Measurements from ENCODE around the gene SEMA3D. TPM values are rescaled to one million over a fixed set of nuclear protein-coding genes. Genes with fewer than 3 reads are reported as not detected.

Gene SEMA3D
- total RNA-seq, 4 donors from 2014 or later, result 0.06 to 3.8 (median 0.14) TPM

GRCh38 chr7:84949501-84949900, 237.4 kb downstream of the SEMA3D start:
- DNase-seq, result no peak
- no peaks in the 10 kb centered on the region for H3K4me1 ChIP-seq
- no peak overlapping the region for H3K4me3 ChIP-seq
- TF ChIP-seq CTCF (IDR thresholded peaks at IDR 0.05) (no peak), POLR2A (IDR thresholded peaks at IDR 0.05) (no peak)
- no peaks in the 10 kb centered on the region for H3K9me3 ChIP-seq
- H3K36me3 ChIP-seq, result no peaks in the 10 kb centered on the region
- no peaks in the 10 kb centered on the region for H3K27me3 ChIP-seq
- intact Hi-C loops (cut with DNase I), result no loop called here
- 71 to 73% methylated on average over 2 of the region's 2 CpGs for whole genome bisulfite sequencing, 2 donors
- no peak overlapping the region for H3K27ac ChIP-seq

GRCh38 chr7:84949067-84949466, 237.8 kb downstream of the SEMA3D start:
- H3K27me3 ChIP-seq, result no peaks in the 10 kb centered on the region
- WGBS, 2 donors, result 65 to 73% methylated on average over 1 of the region's 1 CpG
- DNase-seq, result no peak
- no peak for TF ChIP-seq POLR2A (IDR thresholded peaks at IDR 0.05)
- no peak for TF ChIP-seq CTCF (IDR thresholded peaks at IDR 0.05)
- H3K27ac ChIP-seq, result no peak overlapping the region
- H3K4me3 ChIP-seq, result no peak overlapping the region
- no peaks in the 10 kb centered on the region for H3K36me3 ChIP-seq
- H3K9me3 ChIP-seq, result no peaks in the 10 kb centered on the region
- intact Hi-C loops (cut with DNase I), result no loop called here
- no peaks in the 10 kb centered on the region for H3K4me1 ChIP-seq

- Histone ChIP-seq H3K4me3 (no peak overlapping the region), H3K9me3 (no peaks in the 10 kb centered on the region), H3K36me3 (no peaks in the 10 kb centered on the region), H3K27ac (no peak overlapping the region), H3K4me1 (no peaks in the 10 kb centered on the region), H3K27me3 (no peaks in the 10 kb centered on the region)
- 60 to 85% methylated on average over 2 of the region's 2 CpGs for WGBS, 2 donors
- no peak for DNase-seq
- intact Hi-C loops (cut with DNase I), result no loop called here
- no peak for TF ChIP-seq CTCF (IDR thresholded peaks at IDR 0.05)
- TF ChIP-seq POLR2A (IDR thresholded peaks at IDR 0.05), result no peak
Measured at GRCh38 chr7:84948634-84949033, 238.2 kb downstream of the SEMA3D start.

DNA sequence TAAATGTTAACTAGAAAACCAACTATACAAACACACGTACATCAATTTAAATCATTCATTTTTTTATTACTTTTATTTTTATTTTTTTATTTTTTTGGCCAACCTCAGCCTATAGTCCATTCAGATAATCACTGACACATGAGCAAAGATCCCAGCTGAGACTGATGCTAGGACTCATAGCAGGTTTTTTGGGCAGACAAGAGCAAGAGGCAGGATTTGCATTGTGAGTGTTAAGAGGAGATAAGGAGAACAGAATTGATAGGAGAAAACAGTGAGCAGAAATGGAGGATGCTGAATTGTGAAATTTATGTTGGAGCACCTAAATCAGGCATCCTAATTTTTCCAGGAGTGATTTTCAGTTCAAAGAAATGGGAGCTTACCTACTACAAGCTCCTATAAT, 240.3 kb downstream of the SEMA3D start:
- Histone ChIP-seq H3K4me1 (no peaks in the 10 kb centered on the region), H3K27me3 (no peaks in the 10 kb centered on the region), H3K36me3 (no peaks in the 10 kb centered on the region), H3K9me3 (no peaks in the 10 kb centered on the region), H3K27ac (no peak overlapping the region), H3K4me3 (no peak overlapping the region)
- intact Hi-C loops (cut with DNase I), result no loop called here
- no peak for TF ChIP-seq CTCF (IDR thresholded peaks at IDR 0.05)
- TF ChIP-seq POLR2A (IDR thresholded peaks at IDR 0.05), result no peak
- 76 to 79% methylated on average over 1 of the region's 1 CpG for WGBS, 2 donors
- DNase-seq, result no peak

Measured in esophagus squamous epithelium (tissue), 5 donors.